ENCODE results near the gene TMEM204.

Gene TMEM204

GRCh38 chr16:1539720-1540555 lies 6.5 kb downstream of the TMEM204 start:
- DNase-seq = no peak

- DNase-seq = no peak
These were observed 7.0 kb downstream of the TMEM204 start for GRCh38 chr16:1540556-1540855.

GRCh38 chr16:1541293-1542165 lies 8.1 kb downstream of the TMEM204 start:
- DNase-seq = no peak

GRCh38 chr16:1542166-1542500 lies 8.7 kb downstream of the TMEM204 start:
- DNase-seq = no peak

- DNase-seq = no peak
These were observed 9.1 kb downstream of the TMEM204 start for GRCh38 chr16:1542533-1542932.

- DNase-seq = peak; percentile 51
These were observed 9.8 kb downstream of the TMEM204 start for GRCh38 chr16:1543085-1543896.

GRCh38 chr16:1545044-1546040 lies 11.9 kb downstream of the TMEM204 start:
- DNase-seq = no peak

- no peak for DNase-seq
These were observed 13.0 kb downstream of the TMEM204 start for GRCh38 chr16:1546430-1546829.

GRCh38 chr16:1548233-1548632 lies 14.8 kb downstream of the TMEM204 start:
- no peak for DNase-seq

GRCh38 chr16:1548727-1549126 lies 15.3 kb downstream of the TMEM204 start:
- DNase-seq = no peak

- no peak for DNase-seq
These were observed 16.6 kb downstream of the TMEM204 start for GRCh38 chr16:1550069-1550468.

- DNase-seq = no peak
These were observed 17.2 kb downstream of the TMEM204 start for GRCh38 chr16:1550696-1551095.

- no peak for DNase-seq
These were observed 17.7 kb downstream of the TMEM204 start for GRCh38 chr16:1551166-1551565.

GRCh38 chr16:1552129-1552528 lies 18.7 kb downstream of the TMEM204 start:
- DNase-seq = no peak

- no peak for DNase-seq
These were observed 20.7 kb downstream of the TMEM204 start for GRCh38 chr16:1553946-1554825.

- no peak for DNase-seq
These were observed 21.5 kb downstream of the TMEM204 start for GRCh38 chr16:1554826-1555445.

GRCh38 chr16:1556254-1556653 lies 22.8 kb downstream of the TMEM204 start:
- no peak for DNase-seq

GRCh38 chr16:1557074-1557473 lies 23.6 kb downstream of the TMEM204 start:
- no peak for DNase-seq

- no peak for DNase-seq
These were observed 24.1 kb downstream of the TMEM204 start for GRCh38 chr16:1557576-1557975.

- no peak for DNase-seq
These were observed 26.0 kb downstream of the TMEM204 start for GRCh38 chr16:1559446-1559975.
